ENCODE data around the gene NDNF.

Gene NDNF

GRCh38 chr4:121015421-121015820 lies 56.9 kb downstream of the NDNF start:
- no peak for DNase-seq (ENCODE audit: low read depth)

- no peak for DNase-seq (ENCODE audit: low read depth)
Measured at GRCh38 chr4:121014544-121014943, 57.8 kb downstream of the NDNF start.

- DNase-seq (ENCODE audit: low read depth): no peak
Measured at GRCh38 chr4:121011780-121012340, 60.5 kb downstream of the NDNF start.

GRCh38 chr4:121011138-121011537 lies 61.2 kb downstream of the NDNF start:
- DNase-seq (ENCODE audit: low read depth): no peak

- no peak for DNase-seq (ENCODE audit: low read depth)
Measured at GRCh38 chr4:121009578-121010478, 62.5 kb downstream of the NDNF start.

GRCh38 chr4:121007660-121008059 lies 64.7 kb downstream of the NDNF start:
- DNase-seq (ENCODE audit: low read depth): no peak

- DNase-seq (ENCODE audit: low read depth): no peak
Measured at GRCh38 chr4:121003863-121004262, 68.5 kb downstream of the NDNF start.

GRCh38 chr4:120995266-120996010 lies 76.9 kb downstream of the NDNF start:
- DNase-seq (ENCODE audit: low read depth): no peak

GRCh38 chr4:120994521-120994920 lies 77.8 kb downstream of the NDNF start:
- DNase-seq (ENCODE audit: low read depth): no peak

GRCh38 chr4:120991885-120992284 lies 80.5 kb downstream of the NDNF start:
- DNase-seq (ENCODE audit: low read depth): no peak

- DNase-seq (ENCODE audit: low read depth): no peak
Measured at GRCh38 chr4:120990246-120990645, 82.1 kb downstream of the NDNF start.

Data from stimulated activated CD8-positive, alpha-beta memory T cell treated with anti-CD3 and anti-CD28 coated beads, Interleukin-12 subunit alpha, Interleukin-12 subunit beta, amount 100 ng/mL, for 1 hour (primary cell).